HEK293 (cell line): ENCODE results near the gene RHOD.

Experiments used
- CTCF ChIA-PET: fragments of 350-600 bp; formaldehyde crosslinking; extraction: SDS; loops from one replicate; lab custom pipeline; 2021; ENCODE audit warnings: antibody characterized with exemption; lab: Yijun Ruan, JAX
- POLR2A ChIA-PET: fragments of 300-600 bp; formaldehyde crosslinking; extraction: SDS; loops from one replicate; lab custom pipeline; 2020; ENCODE audit warnings: antibody characterized with exemption, inconsistent platforms; lab: Yijun Ruan, JAX
- H3K27ac ChIP-seq: fragments of 200-500 bp; sonication (Bioruptor generic); 2 replicates; pipeline ENCODE4 v1.5.1; 2014; ENCODE audit warnings: low read depth, low read length, control low read depth, inconsistent platforms; ENCODE audit errors: extremely low read depth
- H3K36me3 ChIP-seq, 2 experiments: fragments of 200-500 bp in 1 of 2; sonication (Bioruptor generic) in 1 of 2; 1 replicate in 1 of 2; 2 replicates in 1 of 2; pipeline ENCODE4 v1.5.1; 2014 to 2017; ENCODE audit warnings: inconsistent platforms in 2 of 2, low read length in 2 of 2; ENCODE audit not compliant: control insufficient read depth in 2 of 2, insufficient read depth in 1 of 2
- H3K4me1 ChIP-seq: fragments of 200-500 bp; sonication (Bioruptor generic); 2 replicates; pipeline ENCODE4 v1.5.1; 2014; ENCODE audit warnings: mild to moderate bottlenecking, low read length, inconsistent platforms; ENCODE audit not compliant: control insufficient read depth, insufficient read depth
- H3K4me3 ChIP-seq: 2 replicates; pipeline ENCODE4 v1.5.1; 2011; ENCODE audit warnings: low read depth, mild to moderate bottlenecking, control low read depth, low read length, moderate library complexity
- H3K9me3 ChIP-seq: fragments of 200-500 bp; sonication (Bioruptor generic); 2 replicates; pipeline ENCODE4 v1.5.1; 2014; ENCODE audit warnings: low read depth, low read length, inconsistent platforms; ENCODE audit not compliant: control insufficient read depth, insufficient read depth
- EGR2 ChIP-seq: fragments of 450-650 bp; formaldehyde crosslinking; IDR thresholded peaks from 2 replicates; pipeline ENCODE4 v1.5.1; 2016; ENCODE audit warnings: low read depth, missing biosample characterization, missing genetic modification characterization
- GLI2 ChIP-seq: fragments of 450-650 bp; formaldehyde crosslinking; IDR thresholded peaks from 2 replicates; pipeline ENCODE4; 2017; ENCODE audit warnings: missing biosample characterization, missing genetic modification characterization, low read depth, borderline replicate concordance
- IKZF3 ChIP-seq: fragments of 450-650 bp; IDR thresholded peaks from 2 replicates; pipeline ENCODE4 v1.5.0; 2018; ENCODE audit warnings: missing biosample characterization, mild to moderate bottlenecking, missing genetic modification characterization, moderate library complexity
- INSM2 ChIP-seq: fragments of 450-650 bp; formaldehyde crosslinking; IDR thresholded peaks from 2 replicates; pipeline ENCODE4 v1.5.1; 2016; ENCODE audit warnings: missing biosample characterization, missing genetic modification characterization
- MEIS1 ChIP-seq: sonication (generic); formaldehyde crosslinking; IDR thresholded peaks from 2 replicates; pipeline ENCODE4 v1.8.1; 2022; ENCODE audit warnings: missing genetic modification reagents, mild to moderate bottlenecking, borderline replicate concordance
- OSR2 ChIP-seq: fragments of 450-650 bp; formaldehyde crosslinking; IDR thresholded peaks from 2 replicates; pipeline ENCODE4 v1.5.1; 2016; ENCODE audit warnings: missing biosample characterization, missing genetic modification characterization
- ZBTB17 ChIP-seq: fragments of 450-650 bp; formaldehyde crosslinking; IDR thresholded peaks from 2 replicates; pipeline ENCODE4 v1.5.1; 2016; ENCODE audit warnings: missing biosample characterization, missing genetic modification characterization
- ZBTB7A ChIP-seq: fragments of 450-650 bp; formaldehyde crosslinking; IDR thresholded peaks from 2 replicates; pipeline ENCODE4 v1.5.1; 2016; ENCODE audit warnings: low read depth, missing biosample characterization, missing genetic modification characterization
- ZNF174 ChIP-seq: fragments of 450-650 bp; formaldehyde crosslinking; IDR thresholded peaks from 2 replicates; pipeline ENCODE4 v1.5.0; 2017; ENCODE audit warnings: missing biosample characterization, mild to moderate bottlenecking, missing genetic modification characterization
- ZNF19 ChIP-seq: fragments of 450-650 bp; formaldehyde crosslinking; IDR thresholded peaks from 2 replicates; pipeline ENCODE4; 2016; ENCODE audit warnings: missing biosample characterization, missing genetic modification characterization, low read depth
- ZNF24 ChIP-seq: fragments of 450-650 bp; formaldehyde crosslinking; IDR thresholded peaks from 2 replicates; pipeline ENCODE4 v1.5.1; 2016; ENCODE audit warnings: missing biosample characterization, missing genetic modification characterization
- ZNF266 ChIP-seq: fragments of 450-650 bp; formaldehyde crosslinking; IDR thresholded peaks from 2 replicates; pipeline ENCODE4 v1.5.1; 2016; ENCODE audit warnings: missing biosample characterization, missing genetic modification characterization, low read depth
- ZNF311 ChIP-seq: fragments of 450-650 bp; formaldehyde crosslinking; IDR thresholded peaks from 2 replicates; pipeline ENCODE4 v1.5.1; 2017; ENCODE audit warnings: missing biosample characterization, missing genetic modification characterization, borderline replicate concordance
- ZNF510 ChIP-seq: fragments of 450-650 bp; formaldehyde crosslinking; IDR thresholded peaks from 2 replicates; pipeline ENCODE4 v1.5.1; 2018; ENCODE audit warnings: mild to moderate bottlenecking, missing genetic modification characterization, missing biosample characterization; ENCODE audit not compliant: insufficient replicate concordance
- ZNF571 ChIP-seq: fragments of 450-650 bp; formaldehyde crosslinking; IDR thresholded peaks from 2 replicates; pipeline ENCODE4 v1.5.0; 2017; ENCODE audit warnings: missing biosample characterization, missing genetic modification characterization
- ZNF623 ChIP-seq: fragments of 450-650 bp; formaldehyde crosslinking; IDR thresholded peaks from 2 replicates; pipeline ENCODE4 v1.5.1; 2016; ENCODE audit warnings: missing biosample characterization, missing genetic modification characterization
- ZNF660 ChIP-seq: fragments of 450-650 bp; IDR thresholded peaks from 2 replicates; pipeline ENCODE4 v1.5.1; 2018; ENCODE audit warnings: missing biosample characterization, mild to moderate bottlenecking, missing genetic modification characterization
- ZNF76 ChIP-seq: fragments of 450-650 bp; formaldehyde crosslinking; IDR thresholded peaks from 2 replicates; pipeline ENCODE4; 2016; ENCODE audit warnings: low read depth, missing biosample characterization, missing genetic modification characterization, borderline replicate concordance
- ZNF785 ChIP-seq: fragments of 450-650 bp; formaldehyde crosslinking; IDR thresholded peaks from 2 replicates; pipeline ENCODE4 v1.5.1; 2016; ENCODE audit warnings: missing biosample characterization, missing genetic modification characterization
- ZSCAN30 ChIP-seq: fragments of 450-650 bp; IDR thresholded peaks from 2 replicates; pipeline ENCODE4 v1.5.1; 2018; ENCODE audit warnings: missing biosample characterization, mild to moderate bottlenecking, missing genetic modification characterization, moderate library complexity

Gene RHOD

GRCh38 chr11:67056267-67057204 is at the start of gene RHOD:
Gene RHOD (plus strand): TSS chr11:67056847. CDS start chr11:67056903, 56 bp downstream.
- TF ChIP-seq ZBTB7A (tag by site-specific recombination) (no peak), ZNF24 (tag by site-specific recombination) (peak; percentile 88)
- Histone ChIP-seq H3K4me1 (peaks cover 9% of the 10 kb centered on the region), H3K4me3 (peak within 1 kb of the TSS; percentile 44), H3K9me3 (no peaks in the 10 kb centered on the region), H3K36me3 (no peaks in the 10 kb centered on the region), H3K27ac (no peak within 1 kb of the TSS)
- CTCF ChIA-PET: interaction anchor here (0.5 to 5.0 kb wide), 6 partner anchors 17 to 50 kb away, joined by 3 to 23 read pairs (median 4); no protein-coding TSS in a partner anchor
- POLR2A ChIA-PET: interaction anchor here (0.9 to 3.3 kb wide), 4 partner anchors 8 to 183 kb away, joined by 3 to 16 read pairs (median 4); partner anchors contain the start of gene PC

GRCh38 chr11:67007126-67007525 is 49.5 kb upstream of the RHOD start:
- Histone ChIP-seq H3K4me3 (no peak overlapping the region), H3K27ac (no peak overlapping the region), H3K36me3 (no peaks in the 10 kb centered on the region), H3K4me1 (no peaks in the 10 kb centered on the region), H3K9me3 (no peaks in the 10 kb centered on the region)
- POLR2A ChIA-PET: interaction anchor here (0.8 to 1.4 kb wide), 2 partner anchors 8 to 10 kb away, joined by 3 to 6 read pairs; no protein-coding TSS in a partner anchor
- TF ChIP-seq EGR2 (tag by site-specific recombination) (0 out of 2 replicates have a peak, but pooled peaks have one; percentile 25), ZNF266 (no peak), ZBTB17 (tag by site-specific recombination) (no peak), IKZF3 (no peak)
- CTCF ChIA-PET: interaction anchor here (0.9 to 1.1 kb wide), 3 partner anchors 8 to 15 kb away, joined by 3 to 5 read pairs (median 4); partner anchors contain the start of gene SYT12

GRCh38 chr11:67010296-67010905 is 46.2 kb upstream of the RHOD start:
- Histone ChIP-seq H3K4me3 (no peak overlapping the region), H3K9me3 (no peaks in the 10 kb centered on the region), H3K36me3 (no peaks in the 10 kb centered on the region), H3K4me1 (no peaks in the 10 kb centered on the region), H3K27ac (no peak overlapping the region)
- POLR2A ChIA-PET: interaction anchor here (0.9 kb wide), 1 partner anchor 11 kb away, joined by 3 read pairs; no protein-coding TSS in a partner anchor
- TF ChIP-seq INSM2 (no peak), ZNF785 (tag by site-specific recombination) (no peak), ZSCAN30 (tag by site-specific recombination) (no peak), ZNF510 (tag by site-specific recombination) (no peak), ZNF571 (tag by site-specific recombination) (no peak)
- TF ChIP-seq, all 188 proteins: peak for 0
- CTCF ChIA-PET: interaction anchor here (0.6 to 1.8 kb wide), 2 partner anchors 11 to 33 kb away, joined by 3 to 4 read pairs; no protein-coding TSS in a partner anchor

- Histone ChIP-seq H3K4me3 (no peak overlapping the region), H3K4me1 (no peaks in the 10 kb centered on the region), H3K36me3 (no peaks in the 10 kb centered on the region), H3K27ac (no peak overlapping the region), H3K9me3 (no peaks in the 10 kb centered on the region)
- ChIA-PET CTCF (interaction anchor here (2.1 kb wide), 1 partner anchor 8 kb away, joined by 9 read pairs; the partner anchor contains the start of gene SYT12), POLR2A (no interaction called here)
- TF ChIP-seq ZNF76 (tag by site-specific recombination): no peak
- TF ChIP-seq MEIS1 (CRISPR knock-in tag): no peak
- no peak for TF ChIP-seq ZNF311 (tag by site-specific recombination)
- no peak for TF ChIP-seq OSR2 (tag by site-specific recombination)
- TF ChIP-seq GLI2: no peak
- TF ChIP-seq ZNF660 (tag by site-specific recombination): no peak
- TF ChIP-seq ZNF174: no peak
- TF ChIP-seq ZNF19 (tag by site-specific recombination): no peak
- TF ChIP-seq ZNF623 (tag by site-specific recombination): no peak
Measured at GRCh38 chr11:67013511-67014045, 43.1 kb upstream of the RHOD start.
